Measurements from ENCODE around the gene ATP13A5. TPM values are rescaled to one million over a fixed set of nuclear protein-coding genes. Genes with fewer than 3 reads are reported as not detected.

Gene ATP13A5
- total RNA-seq, 2 donors from 2014 or later, result not detected

DNA sequence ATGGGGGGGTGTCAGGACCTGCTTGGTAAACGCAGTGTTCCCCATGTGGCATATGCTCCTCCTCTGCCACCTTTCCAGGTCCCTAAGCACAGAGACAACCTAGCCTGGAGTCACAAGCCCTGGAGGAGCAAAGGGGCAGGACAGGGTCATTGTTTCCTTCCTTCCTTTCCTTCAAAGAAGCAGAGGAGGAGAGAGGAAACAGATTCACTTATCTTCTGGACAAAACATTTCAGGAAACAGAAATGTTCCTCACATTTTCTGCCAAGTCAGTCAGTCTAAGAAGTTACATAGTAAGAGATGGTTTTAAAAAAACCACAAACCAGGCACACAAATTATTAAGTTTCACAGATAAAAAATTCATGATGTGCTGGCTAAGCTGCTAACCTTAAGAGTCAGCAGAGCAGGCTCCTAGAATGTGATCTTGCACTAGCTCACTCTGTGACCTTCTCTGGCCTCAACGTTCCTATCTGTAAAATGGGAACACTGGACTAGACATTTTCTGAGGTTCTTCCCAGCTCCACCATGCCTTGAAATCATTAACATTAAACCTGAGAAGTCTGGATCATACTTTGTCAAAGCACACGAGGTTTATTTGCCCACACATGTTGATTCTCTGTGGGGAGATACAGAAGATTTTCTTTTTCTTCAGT is 47.9 kb downstream of the ATP13A5 start:
- intact Hi-C loops (cut with DNase I), result no loop called here
- H3K4me1 ChIP-seq (replicated peaks), result no peaks in the 10 kb centered on the region
- 78% methylated on average over 3 of the region's 3 CpGs for WGBS
- no peak overlapping the region for H3K4me3 ChIP-seq
- DNase-seq (ENCODE audit: low spot score), result no peak
- H3K27me3 ChIP-seq (replicated peaks; ENCODE audit: insufficient read depth), result no peaks in the 10 kb centered on the region
- H3K9me3 ChIP-seq, result no peaks in the 10 kb centered on the region
- H3K36me3 ChIP-seq, result no peaks in the 10 kb centered on the region
- no peak overlapping the region for H3K27ac ChIP-seq
- TF ChIP-seq POLR2A (IDR thresholded peaks at IDR 0.05), result no peak

DNA sequence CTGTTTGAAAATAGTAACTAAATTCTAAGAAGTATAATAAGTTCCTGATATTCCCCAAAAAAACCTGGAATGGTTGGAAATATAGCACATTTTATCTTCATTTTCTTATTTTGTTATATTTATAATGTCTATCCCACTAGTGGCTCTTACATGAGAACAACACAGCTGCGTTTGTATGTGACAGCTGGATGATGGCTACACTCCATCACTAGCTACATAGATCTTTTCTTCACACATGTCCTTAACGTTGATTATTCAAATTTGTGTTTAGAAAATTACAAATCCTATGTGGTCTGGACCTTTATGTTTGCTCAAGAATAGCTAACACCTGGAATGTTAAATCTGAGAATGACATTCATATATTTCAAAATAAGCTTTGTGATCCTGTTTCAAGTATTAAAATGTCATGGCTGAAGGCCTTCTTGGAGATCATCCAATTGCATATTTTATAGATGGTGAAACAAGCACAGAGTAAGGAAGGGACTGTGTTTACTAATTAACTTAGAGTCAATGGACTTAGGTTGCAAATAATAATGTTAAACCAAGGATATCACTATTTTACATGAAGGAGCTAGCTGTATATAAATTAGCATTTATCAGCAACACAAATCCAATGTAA is 60.8 kb downstream of the ATP13A5 start:
- Histone ChIP-seq H3K4me3 (no peak overlapping the region), H3K9me3 (no peaks in the 10 kb centered on the region), H3K27ac (no peak overlapping the region), H3K27me3 (replicated peaks; ENCODE audit: insufficient read depth) (no peaks in the 10 kb centered on the region), H3K36me3 (no peaks in the 10 kb centered on the region), H3K4me1 (replicated peaks) (no peaks in the 10 kb centered on the region)
- DNase-seq (ENCODE audit: low spot score), result no peak
- TF ChIP-seq, protein P1, sequence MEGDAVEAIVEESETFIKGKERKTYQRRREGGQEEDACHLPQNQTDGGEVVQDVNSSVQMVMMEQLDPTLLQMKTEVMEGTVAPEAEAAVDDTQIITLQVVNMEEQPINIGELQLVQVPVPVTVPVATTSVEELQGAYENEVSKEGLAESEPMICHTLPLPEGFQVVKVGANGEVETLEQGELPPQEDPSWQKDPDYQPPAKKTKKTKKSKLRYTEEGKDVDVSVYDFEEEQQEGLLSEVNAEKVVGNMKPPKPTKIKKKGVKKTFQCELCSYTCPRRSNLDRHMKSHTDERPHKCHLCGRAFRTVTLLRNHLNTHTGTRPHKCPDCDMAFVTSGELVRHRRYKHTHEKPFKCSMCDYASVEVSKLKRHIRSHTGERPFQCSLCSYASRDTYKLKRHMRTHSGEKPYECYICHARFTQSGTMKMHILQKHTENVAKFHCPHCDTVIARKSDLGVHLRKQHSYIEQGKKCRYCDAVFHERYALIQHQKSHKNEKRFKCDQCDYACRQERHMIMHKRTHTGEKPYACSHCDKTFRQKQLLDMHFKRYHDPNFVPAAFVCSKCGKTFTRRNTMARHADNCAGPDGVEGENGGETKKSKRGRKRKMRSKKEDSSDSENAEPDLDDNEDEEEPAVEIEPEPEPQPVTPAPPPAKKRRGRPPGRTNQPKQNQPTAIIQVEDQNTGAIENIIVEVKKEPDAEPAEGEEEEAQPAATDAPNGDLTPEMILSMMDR (IDR thresholded peaks at IDR 0.05), result no peak
- TF ChIP-seq POLR2AphosphoS5 (IDR thresholded peaks at IDR 0.05) (no peak), POLR2A (IDR thresholded peaks at IDR 0.05) (no peak)
- intact Hi-C loops (cut with DNase I), result no loop called here
- 28% methylated on average over 2 of the region's 2 CpGs for WGBS

DNA sequence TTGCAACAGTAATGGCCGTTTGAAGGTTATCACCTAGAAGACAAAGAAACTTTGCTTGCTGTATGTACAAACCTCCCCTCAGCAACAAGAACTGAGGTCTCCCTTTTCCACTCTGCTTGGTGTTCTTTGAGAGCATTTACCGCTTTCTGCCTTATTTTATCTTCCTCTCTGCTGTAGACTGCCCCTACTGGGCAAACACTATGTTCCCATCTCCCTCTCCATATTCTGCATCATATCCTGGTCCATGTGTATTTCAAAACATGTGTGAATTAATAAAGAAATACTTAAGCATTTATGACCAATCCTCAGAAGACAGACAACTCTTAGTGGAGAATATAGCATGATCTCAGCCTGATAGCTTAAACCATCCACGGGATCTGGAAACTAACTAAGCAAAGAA is 64.4 kb downstream of the ATP13A5 start:
- TF ChIP-seq POLR2AphosphoS5 (IDR thresholded peaks at IDR 0.05) (no peak), POLR2A (IDR thresholded peaks at IDR 0.05) (no peak)
- TF ChIP-seq, protein P1 (IDR thresholded peaks at IDR 0.05), result no peak
- H3K27ac ChIP-seq, result no peak overlapping the region
- intact Hi-C loops (cut with DNase I), result no loop called here
- no peaks in the 10 kb centered on the region for H3K36me3 ChIP-seq
- no peak overlapping the region for H3K4me3 ChIP-seq
- no peaks in the 10 kb centered on the region for H3K27me3 ChIP-seq (replicated peaks; ENCODE audit: insufficient read depth)
- 88% methylated on average over 3 of the region's 3 CpGs for WGBS
- H3K4me1 ChIP-seq (replicated peaks), result no peaks in the 10 kb centered on the region
- H3K9me3 ChIP-seq, result no peaks in the 10 kb centered on the region
- DNase-seq (ENCODE audit: low spot score), result no peak

DNA sequence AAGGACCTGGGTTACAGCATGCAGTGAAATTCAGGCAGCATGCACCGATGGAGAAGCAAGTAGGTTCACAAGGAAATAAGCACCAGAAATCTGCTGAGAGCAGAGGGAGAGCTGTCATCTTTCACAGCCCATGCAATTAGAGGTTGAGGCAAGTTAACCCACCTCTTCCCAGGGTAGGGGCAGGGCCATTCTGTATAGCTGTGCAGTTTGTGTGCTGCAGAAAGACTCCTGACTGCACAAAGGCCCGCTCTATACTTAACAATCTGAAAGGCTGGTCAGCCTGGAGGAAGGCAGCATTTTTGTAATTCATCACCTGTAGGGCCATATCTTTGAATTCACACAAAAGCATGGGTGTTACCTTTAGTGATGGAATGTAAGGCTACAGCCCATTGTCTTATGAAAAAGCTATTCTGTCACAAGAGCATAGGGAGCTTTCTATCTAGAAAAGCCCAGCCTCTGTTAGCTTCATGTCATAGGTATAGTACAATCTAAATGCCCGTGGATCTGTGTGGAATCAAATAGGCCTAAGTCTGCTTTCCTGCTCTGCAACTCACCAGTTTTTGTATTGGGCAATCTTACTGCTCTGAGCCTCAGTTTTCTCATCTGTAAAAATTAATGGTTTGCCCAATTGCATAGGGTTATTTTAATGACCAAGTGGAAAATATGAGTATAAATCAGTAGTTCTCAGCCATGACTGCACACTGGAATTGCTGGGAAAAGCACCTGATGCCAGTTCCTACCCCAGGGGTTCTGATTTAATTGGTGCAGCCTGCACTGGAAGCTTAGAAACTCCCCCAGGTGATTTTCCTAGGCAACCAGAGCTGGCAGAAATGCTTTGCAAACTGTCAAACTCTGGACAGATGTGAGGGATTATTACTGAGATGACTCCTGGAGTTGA is 65.2 kb downstream of the ATP13A5 start:
- Histone ChIP-seq H3K36me3 (no peaks in the 10 kb centered on the region), H3K27me3 (replicated peaks; ENCODE audit: insufficient read depth) (no peaks in the 10 kb centered on the region), H3K4me3 (no peak overlapping the region), H3K27ac (no peak overlapping the region), H3K4me1 (replicated peaks) (no peaks in the 10 kb centered on the region), H3K9me3 (no peaks in the 10 kb centered on the region)
- TF ChIP-seq POLR2A (IDR thresholded peaks at IDR 0.05) (no peak), POLR2AphosphoS5 (IDR thresholded peaks at IDR 0.05) (no peak)
- TF ChIP-seq, protein P1 (IDR thresholded peaks at IDR 0.05), result no peak
- intact Hi-C loops (cut with DNase I), result no loop called here
- no peak for DNase-seq (ENCODE audit: low spot score)
- 86% methylated on average over 3 of the region's 3 CpGs for WGBS

DNA sequence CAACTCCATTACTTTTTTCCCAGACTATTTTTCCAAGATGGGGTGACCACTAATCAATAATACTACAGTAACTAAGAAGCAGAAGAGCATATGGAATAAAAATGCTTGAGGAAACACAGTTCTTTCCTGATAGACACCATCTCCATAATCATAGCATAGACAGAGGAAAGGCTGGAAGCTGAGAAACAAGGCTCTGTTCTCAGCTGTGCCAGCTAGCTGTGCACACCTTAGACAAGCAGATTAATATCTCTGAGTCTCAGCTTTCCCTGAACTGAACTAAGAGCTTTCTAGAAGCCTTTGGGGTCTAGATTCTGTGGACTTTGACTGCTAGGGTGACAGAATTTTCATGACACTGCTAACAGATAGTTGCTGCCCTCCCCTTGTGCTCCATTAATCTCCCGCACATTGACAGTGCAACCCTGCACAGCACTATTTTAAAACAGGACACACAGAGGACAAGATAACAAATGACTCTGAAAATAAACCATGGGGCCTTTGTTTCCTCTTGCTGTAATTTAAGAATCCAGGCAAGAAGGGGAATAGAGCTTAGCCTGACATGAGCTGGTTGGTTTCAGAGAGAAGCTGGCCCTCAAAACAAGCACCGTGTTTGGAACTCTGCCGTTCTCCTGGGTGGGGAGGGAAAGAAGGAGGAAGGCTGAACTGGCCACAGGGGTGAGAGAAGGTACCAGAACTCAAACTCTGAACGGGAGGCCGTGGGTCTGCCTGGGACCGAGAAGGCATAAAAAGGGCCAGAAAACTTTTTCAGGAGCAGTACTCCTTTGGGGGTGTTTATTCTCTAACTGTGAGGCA is 67.4 kb downstream of the ATP13A5 start:
- Histone ChIP-seq H3K4me1 (replicated peaks) (no peaks in the 10 kb centered on the region), H3K9me3 (no peaks in the 10 kb centered on the region), H3K27ac (no peak overlapping the region), H3K27me3 (replicated peaks; ENCODE audit: insufficient read depth) (no peaks in the 10 kb centered on the region), H3K4me3 (no peak overlapping the region), H3K36me3 (no peaks in the 10 kb centered on the region)
- no peak for DNase-seq (ENCODE audit: low spot score)
- WGBS, result 52% methylated on average over 6 of the region's 6 CpGs
- intact Hi-C loops (cut with DNase I), result no loop called here
- TF ChIP-seq, protein P1 (IDR thresholded peaks at IDR 0.05), result no peak
- no peak for TF ChIP-seq POLR2AphosphoS5 (IDR thresholded peaks at IDR 0.05)
- no peak for TF ChIP-seq POLR2A (IDR thresholded peaks at IDR 0.05)
